ENCODE results near the gene LAMA5.

- TF ChIP-seq, protein P1, sequence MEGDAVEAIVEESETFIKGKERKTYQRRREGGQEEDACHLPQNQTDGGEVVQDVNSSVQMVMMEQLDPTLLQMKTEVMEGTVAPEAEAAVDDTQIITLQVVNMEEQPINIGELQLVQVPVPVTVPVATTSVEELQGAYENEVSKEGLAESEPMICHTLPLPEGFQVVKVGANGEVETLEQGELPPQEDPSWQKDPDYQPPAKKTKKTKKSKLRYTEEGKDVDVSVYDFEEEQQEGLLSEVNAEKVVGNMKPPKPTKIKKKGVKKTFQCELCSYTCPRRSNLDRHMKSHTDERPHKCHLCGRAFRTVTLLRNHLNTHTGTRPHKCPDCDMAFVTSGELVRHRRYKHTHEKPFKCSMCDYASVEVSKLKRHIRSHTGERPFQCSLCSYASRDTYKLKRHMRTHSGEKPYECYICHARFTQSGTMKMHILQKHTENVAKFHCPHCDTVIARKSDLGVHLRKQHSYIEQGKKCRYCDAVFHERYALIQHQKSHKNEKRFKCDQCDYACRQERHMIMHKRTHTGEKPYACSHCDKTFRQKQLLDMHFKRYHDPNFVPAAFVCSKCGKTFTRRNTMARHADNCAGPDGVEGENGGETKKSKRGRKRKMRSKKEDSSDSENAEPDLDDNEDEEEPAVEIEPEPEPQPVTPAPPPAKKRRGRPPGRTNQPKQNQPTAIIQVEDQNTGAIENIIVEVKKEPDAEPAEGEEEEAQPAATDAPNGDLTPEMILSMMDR (conservative IDR thresholded peaks at IDR 0.05; ENCODE audit: low read length) = no peak
- no peak for TF ChIP-seq EZH2phosphoT487 (IDR thresholded peaks at IDR 0.05; ENCODE audit: borderline replicate concordance, low read depth, low read length)
Measured at GRCh38 chr20:62320581-62321354, 46.3 kb downstream of the LAMA5 start.

All from OCI-LY7 (cell line).